K562 (cell line): ENCODE measurements around the gene APPBP2. TPM values are rescaled to one million over a fixed set of nuclear protein-coding genes. Genes with fewer than 3 reads are reported as not detected.

Experiments
- ATAC-seq: fragments of 200-7000 bp; cut with Tn5 transposase; 3 replicates; pipeline ENCODE4 v1.9.1; 2020; ENCODE audit warnings: moderate library complexity
- BruUV-seq: library from RNA; stranded (reverse); fragments of 400-500 nt; replicated peaks from 2 replicates; lab custom pipeline; 2021; lab: Mats Ljungman, UMichigan
- CTCF ChIA-PET: fragments of 300-600 bp; formaldehyde crosslinking; extraction: SDS; loops from one replicate; lab custom pipeline; 2021; ENCODE audit warnings: low intra/inter-chr PET ratio; lab: Yijun Ruan, JAX
- POLR2A ChIA-PET: fragments of 300-600, 350-650 bp; sonication (Branson Sonifier 250); formaldehyde crosslinking; extraction: SDS; loops from one replicate; lab custom pipeline; 2021; ENCODE audit warnings: antibody characterized with exemption, inconsistent platforms; lab: Yijun Ruan, JAX
- DNase-seq, 4 experiments: peaks; one replicate each; pipeline versions ENCODE4 v3.0.0 to v3.0.0-alpha.2; 2011 to 2018; ENCODE audit warnings: low spot score in 3 of 4, mixed read lengths in 3 of 4; ENCODE audit errors: extremely low read depth in 1 of 4
- FAIRE-seq: peaks from 2 replicates; lab custom pipeline; 2011; peaks lifted over from hg19 to GRCh38; lab: Jason Lieb, UNC
- H2AFZ ChIP-seq: 2 replicates; pipeline ENCODE4 v1.6.0; 2011; ENCODE audit warnings: low read depth, low read length, control low read depth, inconsistent platforms
- H3K27ac ChIP-seq: fragments of 200-600 bp; 3 replicates; pipeline ENCODE4 v1.8.0; 2011; ENCODE audit warnings: low read depth, mild to moderate bottlenecking, control low read depth, inconsistent platforms, low read length, moderate library complexity, mixed read lengths; ENCODE audit errors: extremely low read depth
- H3K27me3 ChIP-seq, 2 experiments: fragments of 300-600 bp in 1 of 2; 2 replicates in 1 of 2; 3 replicates in 1 of 2; pipeline versions ENCODE4 v1.6.0 to v1.8.0; 2011; ENCODE audit warnings: inconsistent platforms in 2 of 2, low read length in 2 of 2, mild to moderate bottlenecking in 1 of 2, mixed read lengths in 1 of 2, moderate library complexity in 1 of 2; ENCODE audit not compliant: control insufficient read depth in 2 of 2, insufficient read depth in 2 of 2
- H3K36me3 ChIP-seq: fragments of 300-600 bp; 3 replicates; pipeline ENCODE4 v1.8.0; 2011; ENCODE audit warnings: mild to moderate bottlenecking, low read length, inconsistent platforms; ENCODE audit not compliant: control insufficient read depth, insufficient read depth
- H3K4me1 ChIP-seq, 2 experiments: fragments of 200-600 bp in 1 of 2; replicated peaks in 1 of 2; 2 replicates in 1 of 2; 3 replicates in 1 of 2; pipeline versions ENCODE4 v1.5.1 to v1.8.0; 2011; ENCODE audit warnings: inconsistent platforms in 2 of 2, low read length in 2 of 2, mild to moderate bottlenecking in 1 of 2, mixed read lengths in 1 of 2, moderate library complexity in 1 of 2; ENCODE audit not compliant: control insufficient read depth in 2 of 2, insufficient read depth in 2 of 2
- H3K4me2 ChIP-seq: 2 replicates; pipeline ENCODE4 v1.6.1; 2011; ENCODE audit warnings: low read length, control low read depth, inconsistent platforms, mixed read lengths; ENCODE audit not compliant: insufficient read depth
- H3K4me3 ChIP-seq: fragments of 200-600 bp; sonication (generic), shearing (Covaris generic); 2 replicates; pipeline ENCODE4 v1.5.1; 2016; ENCODE audit warnings: control low read depth, inconsistent platforms
- H3K79me2 ChIP-seq: fragments of 200-600 bp; 3 replicates; pipeline ENCODE4 v1.8.0; 2011; ENCODE audit warnings: low read length, inconsistent platforms; ENCODE audit not compliant: control insufficient read depth, insufficient read depth
- H3K9ac ChIP-seq, 2 experiments: 2 replicates each; pipeline versions ENCODE4 v1.6.0 to v1.6.1; 2011; ENCODE audit warnings: low read depth in 2 of 2, low read length in 2 of 2, control low read depth in 1 of 2, inconsistent platforms in 1 of 2, mild to moderate bottlenecking in 1 of 2, mixed read lengths in 1 of 2; ENCODE audit not compliant: insufficient read depth in 1 of 2
- H3K9me1 ChIP-seq: one replicate; pipeline ENCODE4 v1.6.0; 2011; ENCODE audit warnings: inconsistent platforms, mild to moderate bottlenecking, low read length, moderate library complexity; ENCODE audit not compliant: control insufficient read depth, insufficient read depth
- H3K9me3 ChIP-seq: replicated peaks from 2 replicates; pipeline ENCODE4 v1.5.1; 2011; ENCODE audit warnings: low read depth, low read length, inconsistent platforms; ENCODE audit not compliant: control insufficient read depth, insufficient read depth
- H4K20me1 ChIP-seq: replicated peaks from 2 replicates; pipeline ENCODE4 v1.6.1; 2011; ENCODE audit warnings: low read length, inconsistent platforms, mixed read lengths; ENCODE audit not compliant: control insufficient read depth, insufficient read depth
- C11orf30 ChIP-seq: fragments of 450-650 bp; IDR thresholded peaks from 2 replicates; pipeline ENCODE4 v1.6.1; 2016; ENCODE audit warnings: low read depth, mild to moderate bottlenecking
- MAFF ChIP-seq: IDR thresholded peaks from 2 replicates; pipeline ENCODE4 v1.6.1; 2012; ENCODE audit warnings: low read length, improper control_type of control experiment
- TSC22D4 ChIP-seq: fragments of 450-650 bp; IDR thresholded peaks from 2 replicates; pipeline ENCODE4 v1.6.1; 2016; ENCODE audit warnings: missing genetic modification characterization, missing biosample characterization, control low read depth
- ZNF316 ChIP-seq: fragments of 450-650 bp; IDR thresholded peaks from 2 replicates; pipeline ENCODE4 v1.6.1; 2016
- WGBS: fragments of 100-300 bp; shearing (Covaris generic); methylation state at CpG from one replicate; pipeline ENCODE4 v1.1.6; 2016; ENCODE audit warnings: low coverage, mixed read lengths; ENCODE audit not compliant: insufficient coverage; ENCODE audit errors: missing lambda C conversion rate; 5-methylcytosine and 5-hydroxymethylcytosine counted together
- in situ Hi-C: fragments of 300-500 bp; cut with MboI; formaldehyde crosslinking; loops from 4 replicates; pipeline ENCODE4 v1.15.0; 2018; ENCODE audit warnings: inconsistent platforms, mixed read lengths
- intact Hi-C: fragments of 100-400 bp; cut with micrococcal nuclease; formaldehyde crosslinking; loops from 2 replicates; pipeline ENCODE4 v1.14.2; 2022
- polyA plus RNA-seq, 8 experiments: library from polyadenylated mRNA; depleted of rRNA in 4 of 8; stranded (reverse) in 5 of 8; unstranded in 3 of 8; fragments of >200 nt; fragmentation: Nextera tagmentation in 2 of 8; fragmentation: Illumina TruSeq in 1 of 8; extraction: Ambion mirVana in 2 of 8; extraction: Trizol in 1 of 8; gene quantifications; 2 replicates each; pipeline versions ENCODE4 v1.2.1 to v1.2.3, GENCODE V29; 2011 to 2014; ENCODE audit warnings: inconsistent platforms in 1 of 8, missing spikeins in 1 of 8
- total RNA-seq, 7 experiments: library from RNA; depleted of rRNA in 6 of 7; stranded (reverse); fragments of >200 nt in 6 of 7; fragmentation: Illumina TruSeq in 2 of 7; extraction: Trizol in 2 of 7; gene quantifications; 2 replicates each; pipeline versions ENCODE4 v1.2.1 to v1.2.3, GENCODE V29; 2011 to 2021; ENCODE audit warnings: low replicate concordance in 1 of 7
- TF ChIP-seq, protein P1 (sequence below), 3 experiments: fragments of 200-800 bp in 1 of 3; fragments of 250-450 bp in 1 of 3; fragments of 450-650 bp in 1 of 3; sonication (Bioruptor Pico) in 1 of 3; sonication (Bioruptor generic) in 1 of 3; formaldehyde crosslinking in 1 of 3; IDR thresholded peaks; 2 replicates each; pipeline versions ENCODE4 v1.6.1 to v1.8.0; 2016 to 2022; ENCODE audit warnings: mild to moderate bottlenecking in 2 of 3, missing genetic modification characterization in 2 of 3, missing compliant biosample characterization in 1 of 3, moderate library complexity in 1 of 3

The APPBP2 gene
- total and polyA plus RNA-seq, 9 of the 15 experiments (the other 6 are each of a cell fraction or from before 2014, with no cell fraction given) = 2.7 to 16.8 (median 6.9) TPM

DNA sequence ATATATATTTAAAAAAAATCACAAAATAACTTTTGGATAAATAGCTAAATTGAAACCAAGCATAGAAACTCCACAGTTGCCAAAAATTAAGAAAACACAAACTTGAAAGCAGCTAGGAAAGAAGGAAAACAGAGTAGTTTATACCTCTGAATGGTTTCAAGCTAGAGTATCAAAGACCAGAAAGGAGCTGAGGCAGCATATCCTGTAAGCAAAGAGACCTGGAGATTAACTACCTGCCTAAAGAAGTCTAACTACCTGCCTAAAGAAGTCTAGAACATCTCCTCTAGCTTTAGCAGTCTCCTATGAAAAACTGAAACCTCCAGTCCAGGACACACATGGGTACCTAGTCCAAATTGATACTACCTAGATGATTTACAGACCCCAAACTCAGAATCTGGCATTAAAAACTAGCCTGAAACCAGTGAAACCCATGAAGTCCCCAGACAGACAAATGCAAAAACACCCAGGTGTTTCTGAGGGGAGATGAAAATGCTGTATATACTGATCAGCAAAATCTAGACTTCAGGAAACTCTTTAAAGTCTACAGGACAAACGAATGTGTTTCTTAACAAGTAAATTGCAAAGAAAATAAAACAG, 17.6 kb downstream of the APPBP2 start:
- no peak overlapping the region for H2AFZ ChIP-seq
- in situ Hi-C loops (no loop called here), intact Hi-C loops (no loop called here)
- DNase-seq (no peak), ATAC-seq (no peak), FAIRE-seq (no peak)
- POLR2A ChIA-PET = interaction anchor here (0.6 to 1.4 kb wide), 4 partner anchors 8 to 1893 kb away, joined by 3 to 4 read pairs (median 3); no protein-coding TSS in a partner anchor
- no peaks in the 10 kb centered on the region for H4K20me1 ChIP-seq
- peaks cover 7% of the 10 kb centered on the region; the same call in 1 of the 3 replicates for H3K36me3 ChIP-seq
- TF ChIP-seq ZNF316 (peak; percentile 62), TSC22D4 (tag) (no peak), MAFF (peak; percentile 10; the same call in 1 of the 2 replicates), C11orf30 (peak; percentile 57; the same call in 1 of the 2 replicates)
- TF ChIP-seq, protein P1, sequence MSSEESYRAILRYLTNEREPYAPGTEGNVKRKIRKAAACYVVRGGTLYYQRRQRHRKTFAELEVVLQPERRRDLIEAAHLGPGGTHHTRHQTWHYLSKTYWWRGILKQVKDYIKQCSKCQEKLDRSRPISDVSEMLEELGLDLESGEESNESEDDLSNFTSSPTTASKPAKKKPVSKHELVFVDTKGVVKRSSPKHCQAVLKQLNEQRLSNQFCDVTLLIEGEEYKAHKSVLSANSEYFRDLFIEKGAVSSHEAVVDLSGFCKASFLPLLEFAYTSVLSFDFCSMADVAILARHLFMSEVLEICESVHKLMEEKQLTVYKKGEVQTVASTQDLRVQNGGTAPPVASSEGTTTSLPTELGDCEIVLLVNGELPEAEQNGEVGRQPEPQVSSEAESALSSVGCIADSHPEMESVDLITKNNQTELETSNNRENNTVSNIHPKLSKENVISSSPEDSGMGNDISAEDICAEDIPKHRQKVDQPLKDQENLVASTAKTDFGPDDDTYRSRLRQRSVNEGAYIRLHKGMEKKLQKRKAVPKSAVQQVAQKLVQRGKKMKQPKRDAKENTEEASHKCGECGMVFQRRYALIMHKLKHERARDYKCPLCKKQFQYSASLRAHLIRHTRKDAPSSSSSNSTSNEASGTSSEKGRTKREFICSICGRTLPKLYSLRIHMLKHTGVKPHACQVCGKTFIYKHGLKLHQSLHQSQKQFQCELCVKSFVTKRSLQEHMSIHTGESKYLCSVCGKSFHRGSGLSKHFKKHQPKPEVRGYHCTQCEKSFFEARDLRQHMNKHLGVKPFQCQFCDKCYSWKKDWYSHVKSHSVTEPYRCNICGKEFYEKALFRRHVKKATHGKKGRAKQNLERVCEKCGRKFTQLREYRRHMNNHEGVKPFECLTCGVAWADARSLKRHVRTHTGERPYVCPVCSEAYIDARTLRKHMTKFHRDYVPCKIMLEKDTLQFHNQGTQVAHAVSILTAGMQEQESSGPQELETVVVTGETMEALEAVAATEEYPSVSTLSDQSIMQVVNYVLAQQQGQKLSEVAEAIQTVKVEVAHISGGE (CRISPR knock-in tag; IDR thresholded peaks at IDR 0.05) = peak in 1 of 3 experiments; percentile 17; a peak in 1 of 6 replicates
- 36% methylated on average over 1 of the region's 1 CpG for WGBS
- H3K79me2 ChIP-seq = peaks cover 24% of the 10 kb centered on the region
- CTCF ChIA-PET = no interaction called here
- H3K27ac ChIP-seq = no peak overlapping the region
- H3K9me1 ChIP-seq = no peaks in the 10 kb centered on the region
- H3K4me3 ChIP-seq = no peak overlapping the region
- H3K9me3 ChIP-seq = no peaks in the 10 kb centered on the region
- no peak overlapping the region for H3K9ac ChIP-seq
- H3K27me3 ChIP-seq = no peaks in the 10 kb centered on the region
- no TSS peak for BruUV-seq
- H3K4me2 ChIP-seq = no peak overlapping the region
- H3K4me1 ChIP-seq = peaks cover 3 to 6% of the 10 kb centered on the region in 2 experiments; a peak in 3 of 5 replicates
